H4 (cell line): ENCODE results near the gene PPP4R4. TPM values are rescaled to one million over a fixed set of nuclear protein-coding genes. Genes with fewer than 3 reads are reported as not detected.

Experiments
- DNase-seq: peaks from one replicate; pipeline ENCODE4 v3.0.0-alpha.2; 2015; ENCODE audit warnings: low spot score
- total RNA-seq: library from RNA; depleted of rRNA; stranded (reverse); fragments of >200 nt; shearing (Covaris generic); gene quantifications from 2 replicates; pipeline ENCODE4 v1.2.3, GENCODE V29; 2014; rRNA removed

Gene PPP4R4
- total RNA-seq, 1 experiment from 2014 or later = 3.8 TPM

DNA sequence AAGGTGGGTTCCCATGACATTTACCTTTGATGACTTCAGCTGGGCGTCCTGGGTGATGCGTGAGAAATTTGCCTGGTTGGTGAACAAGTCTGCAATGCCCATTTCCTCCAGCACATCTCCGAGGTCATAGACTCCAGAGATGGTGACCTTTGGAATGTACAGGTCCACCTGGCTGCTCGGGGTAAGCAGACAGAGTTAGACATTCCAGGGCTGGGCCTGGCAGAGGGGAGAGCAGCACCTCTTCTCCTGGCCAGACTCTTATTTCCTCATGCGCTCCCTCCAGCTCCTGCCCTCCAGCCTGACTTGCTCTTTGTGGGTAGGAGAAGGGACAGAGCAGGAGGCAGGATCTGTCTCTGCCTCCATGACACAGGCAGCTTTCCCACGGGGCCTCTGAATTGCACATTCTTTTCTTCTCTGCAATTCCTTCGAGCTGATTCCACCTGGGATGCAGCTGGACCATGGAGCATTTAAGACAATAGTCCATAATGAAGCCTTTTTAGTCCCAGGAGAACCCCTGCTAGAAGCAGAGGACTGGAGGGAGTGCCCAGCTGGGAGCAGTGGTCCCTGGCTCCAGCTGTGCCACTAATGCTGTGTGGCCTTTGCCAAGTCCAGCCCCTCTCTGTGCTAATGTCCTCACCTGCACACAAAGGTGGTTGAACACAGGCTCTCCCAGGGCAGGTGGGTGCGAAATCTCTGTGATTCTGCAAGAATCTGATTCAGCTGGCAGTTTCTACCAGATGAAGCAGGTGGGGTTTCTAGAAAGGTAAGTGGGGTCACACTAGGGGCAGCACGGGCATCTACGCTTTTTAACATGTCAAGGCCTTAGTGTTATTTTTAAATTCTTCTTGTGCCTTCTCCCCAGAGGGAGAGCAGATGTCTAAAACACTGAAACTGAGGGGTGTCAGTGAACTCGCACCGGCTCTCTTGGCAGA, 132.2 kb downstream of the PPP4R4 start:
- no peak for DNase-seq

DNA sequence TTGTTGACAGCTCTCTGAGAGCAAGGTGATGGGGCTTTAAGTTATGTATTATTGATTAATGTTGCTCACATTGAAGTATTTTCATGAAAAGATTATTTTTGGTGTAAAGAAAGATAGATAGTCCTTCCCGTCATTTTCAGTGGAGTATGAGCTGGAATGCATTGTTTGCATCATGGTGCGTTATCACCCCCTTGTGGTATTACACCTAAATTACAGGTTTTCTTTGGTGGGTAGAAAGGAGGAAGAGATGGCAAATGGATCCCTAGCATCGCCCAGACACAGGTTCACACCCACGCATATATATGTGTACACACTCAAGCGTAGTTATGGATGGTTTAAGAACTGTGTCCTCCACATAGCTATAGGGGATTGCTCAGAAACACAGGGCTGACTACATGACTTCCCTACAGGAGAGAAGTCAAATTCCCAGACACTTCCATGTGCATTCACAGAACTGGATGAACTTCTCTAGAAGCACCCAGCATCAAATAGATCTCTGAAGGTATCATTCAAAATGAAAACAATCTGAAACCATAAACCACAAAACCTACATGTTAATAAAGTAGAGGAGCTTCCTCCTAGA, 133.4 kb downstream of the PPP4R4 start:
- DNase-seq = no peak

GRCh38 chr14:94309721-94310120, 135.6 kb downstream of the PPP4R4 start:
- DNase-seq = no peak

- DNase-seq = no peak
Measured at GRCh38 chr14:94310248-94310647, 136.1 kb downstream of the PPP4R4 start.

GRCh38 chr14:94312481-94313246, 138.5 kb downstream of the PPP4R4 start:
- no peak for DNase-seq

- no peak for DNase-seq
Measured at GRCh38 chr14:94313991-94314655, 140.0 kb downstream of the PPP4R4 start.

DNA sequence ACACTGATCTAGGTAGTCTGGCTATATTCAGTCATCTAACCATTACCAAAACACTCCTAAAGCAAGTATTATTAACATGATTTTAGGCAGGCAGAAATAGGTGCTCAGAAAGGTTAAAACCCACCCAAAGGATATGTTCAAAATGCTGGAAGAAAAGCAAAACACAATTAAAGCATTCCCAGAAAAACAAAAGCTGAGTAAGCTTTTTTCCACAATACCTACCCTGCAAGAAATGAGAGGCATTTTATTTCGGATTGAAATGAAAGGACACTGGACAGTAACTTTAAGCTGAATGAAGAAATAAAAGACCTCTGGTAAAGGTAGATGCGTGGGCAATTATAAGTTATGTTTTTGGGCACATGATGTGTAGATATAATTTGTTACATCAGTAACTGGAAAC, 140.8 kb downstream of the PPP4R4 start:
- no peak for DNase-seq

GRCh38 chr14:94316692-94317091, 142.6 kb downstream of the PPP4R4 start:
- DNase-seq = no peak

DNA sequence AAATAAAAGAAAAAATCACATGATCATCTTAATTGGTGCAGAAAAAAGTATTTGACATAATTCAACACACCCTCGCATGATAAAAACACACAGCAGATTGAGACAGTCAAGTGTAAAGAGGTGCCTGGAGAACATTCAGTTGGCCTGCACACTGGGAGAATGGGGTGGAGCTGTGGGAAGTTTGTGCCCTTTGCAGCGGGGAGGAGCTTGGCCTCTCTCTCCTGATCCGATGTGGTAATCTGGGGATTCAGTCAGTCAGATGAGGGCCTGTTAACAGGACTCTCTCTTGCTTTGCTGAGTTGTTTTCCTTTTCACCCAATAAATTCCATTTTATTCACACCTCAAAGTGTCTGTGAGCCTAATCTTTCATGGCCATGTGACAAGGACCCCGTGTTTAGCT, 143.1 kb downstream of the PPP4R4 start:
- DNase-seq = no peak

DNA sequence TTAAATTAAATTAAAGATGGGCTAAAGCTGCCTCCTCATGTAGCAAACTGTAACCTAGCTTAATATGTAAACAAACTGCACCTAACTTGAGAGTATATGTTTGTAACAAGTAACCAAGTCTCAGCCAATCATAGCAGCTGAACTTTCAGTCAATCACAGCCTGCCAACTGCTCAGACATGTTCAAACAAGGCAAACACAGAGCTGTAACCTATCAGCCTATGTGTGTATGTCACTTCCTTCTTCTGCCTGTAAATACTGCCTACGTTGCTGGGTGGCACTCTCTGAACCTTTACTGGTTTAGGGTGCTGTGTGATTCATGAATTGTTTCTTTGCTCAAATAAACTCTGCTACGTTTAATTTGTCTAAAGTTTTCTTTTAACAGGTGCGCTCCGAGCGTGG, 146.1 kb downstream of the PPP4R4 start:
- peak; percentile 39 for DNase-seq

- no peak for DNase-seq
Measured at GRCh38 chr14:94321421-94322271, 147.5 kb downstream of the PPP4R4 start.

DNA sequence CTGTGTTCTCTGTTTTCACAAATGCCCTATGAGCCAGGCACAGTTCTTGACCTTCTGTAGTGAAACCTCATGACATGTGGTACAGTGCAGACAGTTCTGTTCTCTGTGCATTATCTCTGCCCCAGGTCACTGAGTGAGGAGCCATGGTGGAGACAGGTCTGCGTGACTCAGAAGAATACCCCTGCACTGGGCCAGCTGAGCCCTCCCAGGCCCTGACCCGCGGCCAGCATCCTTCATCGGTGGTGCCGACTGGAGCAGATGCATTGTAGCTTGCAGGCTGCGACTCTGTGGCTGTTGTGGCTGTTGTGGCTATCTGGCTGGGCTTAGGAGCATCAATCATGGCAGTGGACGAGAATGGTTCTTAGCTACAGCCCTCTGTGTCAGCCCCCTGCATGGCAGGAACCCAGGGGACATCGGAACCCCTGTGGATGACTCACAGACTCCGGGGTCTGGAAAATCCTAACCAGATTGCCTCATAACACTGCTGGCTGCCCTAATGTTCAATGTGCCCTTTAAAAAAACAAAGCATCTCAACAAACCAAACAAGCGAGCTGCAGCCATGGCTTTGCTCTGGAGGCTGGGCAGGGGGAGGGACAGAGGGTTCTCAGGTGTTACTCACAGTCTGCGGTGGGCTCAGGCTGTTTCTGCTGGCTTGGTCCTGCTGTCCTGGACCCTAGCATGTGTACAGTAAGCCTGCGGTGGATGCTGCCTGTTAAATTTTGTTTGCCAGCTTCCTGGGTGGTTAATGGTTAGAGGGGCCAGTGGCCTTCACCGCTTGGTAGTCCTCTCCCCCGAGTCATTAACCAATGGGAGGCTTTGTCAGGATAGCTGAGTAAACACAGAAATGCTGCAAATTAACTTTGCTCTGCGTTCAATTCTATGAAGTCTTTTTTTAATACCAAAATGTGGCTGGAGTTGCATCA, 148.8 kb downstream of the PPP4R4 start, which contains the start of gene SERPINA6:
SERPINA6 (minus strand) TSS at position 689 of the 923 bp plus-strand sequence. CDS start 8,688 bp downstream, outside the sequence.
- DNase-seq = peak; percentile 37

DNA sequence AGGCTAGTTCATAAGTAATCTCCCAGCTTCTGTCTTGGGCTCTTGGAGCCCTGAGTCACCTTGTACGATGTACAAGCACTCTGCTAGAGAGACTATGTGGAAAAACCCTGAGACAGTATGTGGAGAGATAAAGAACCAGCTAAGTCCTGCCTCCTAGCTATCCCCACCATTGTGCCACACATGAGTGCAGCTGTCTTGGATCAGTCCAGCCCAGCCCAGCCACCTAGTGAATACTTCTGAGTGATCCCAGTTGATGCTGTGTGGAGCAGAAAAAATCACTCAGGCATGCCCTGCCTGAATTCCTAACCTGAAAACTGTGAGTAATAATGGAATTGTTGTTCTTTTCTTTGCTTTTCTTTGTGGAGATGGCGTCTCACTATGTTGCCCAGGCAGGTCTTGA, 154.1 kb downstream of the PPP4R4 start:
- DNase-seq = no peak

Other genes with a start within 250 kb of the PPP4R4 start
- gene FAM181A, start 247.0 kb upstream of the PPP4R4 start, total RNA-seq = not detected in 2 replicates
- not detected in 2 replicates for gene ASB2, start 197.8 kb upstream of the PPP4R4 start, total RNA-seq
- gene CCDC197, start 177.0 kb upstream of the PPP4R4 start, total RNA-seq = not detected in 2 replicates
- 1.7 and 2.5 TPM in 2 replicates for gene OTUB2, start 148.0 kb upstream of the PPP4R4 start, total RNA-seq
- gene DDX24, start 93.1 kb upstream of the PPP4R4 start, total RNA-seq = 110 and 134 TPM in 2 replicates
- gene IFI27L1, start 93.0 kb upstream of the PPP4R4 start, total RNA-seq = 16.1 and 32.8 TPM in 2 replicates
- gene IFI27, start 63.6 kb upstream of the PPP4R4 start, total RNA-seq = 2,076 and 2,328 TPM in 2 replicates
- gene IFI27L2, start 44.7 kb upstream of the PPP4R4 start, total RNA-seq = 109 and 122 TPM in 2 replicates
- not detected in 2 replicates for gene SERPINA10, start 118.9 kb downstream of the PPP4R4 start, total RNA-seq
- 0.35 and 0.82 TPM in 2 replicates for gene SERPINA6, start 149.0 kb downstream of the PPP4R4 start, total RNA-seq
- gene SERPINA2, start 192.4 kb downstream of the PPP4R4 start, total RNA-seq = not detected in 2 replicates
- 0.99 and 3.2 TPM in 2 replicates for gene SERPINA1, start 214.3 kb downstream of the PPP4R4 start, total RNA-seq